IPS-15b (cell line): ENCODE results near the gene PTRHD1.

ENCODE experiments used
- H3K27me3 ChIP-seq: one replicate; pipeline ENCODE4 v1.6.1; 2013; ENCODE audit warnings: low read length; ENCODE audit not compliant: control insufficient read depth, insufficient read depth
- H3K36me3 ChIP-seq: one replicate; pipeline ENCODE4 v1.6.1; 2013; ENCODE audit warnings: low read length; ENCODE audit not compliant: control insufficient read depth, insufficient read depth
- H3K4me1 ChIP-seq: one replicate; pipeline ENCODE4 v1.6.1; 2013; ENCODE audit warnings: mild to moderate bottlenecking, low read length; ENCODE audit not compliant: control insufficient read depth, insufficient read depth
- H3K4me3 ChIP-seq: one replicate; pipeline ENCODE4 v1.5.1; 2013; ENCODE audit warnings: low read depth, low read length
- H3K9ac ChIP-seq: one replicate; pipeline ENCODE4 v1.6.1; 2013; ENCODE audit warnings: low read depth, mild to moderate bottlenecking, low read length
- H3K9me3 ChIP-seq: one replicate; pipeline ENCODE4 v1.6.1; 2013; ENCODE audit warnings: mild to moderate bottlenecking, low read length; ENCODE audit not compliant: control insufficient read depth, insufficient read depth

Gene PTRHD1

GRCh38 chr2:24763843-24764242, 29.3 kb downstream of the PTRHD1 start:
- Histone ChIP-seq H3K9me3 (no peaks in the 10 kb centered on the region), H3K27me3 (no peaks in the 10 kb centered on the region), H3K9ac (no peak overlapping the region), H3K4me3 (no peak overlapping the region), H3K4me1 (no peaks in the 10 kb centered on the region), H3K36me3 (no peaks in the 10 kb centered on the region)

- Histone ChIP-seq H3K4me1 (no peaks in the 10 kb centered on the region), H3K9ac (no peak overlapping the region), H3K36me3 (no peaks in the 10 kb centered on the region), H3K4me3 (no peak overlapping the region), H3K27me3 (no peaks in the 10 kb centered on the region), H3K9me3 (no peaks in the 10 kb centered on the region)
These were observed 30.7 kb downstream of the PTRHD1 start for GRCh38 chr2:24762518-24762917.

GRCh38 chr2:24761866-24762265, 31.3 kb downstream of the PTRHD1 start:
- Histone ChIP-seq H3K4me1 (no peaks in the 10 kb centered on the region), H3K4me3 (no peak overlapping the region), H3K9ac (no peak overlapping the region), H3K36me3 (no peaks in the 10 kb centered on the region), H3K27me3 (no peaks in the 10 kb centered on the region), H3K9me3 (no peaks in the 10 kb centered on the region)

GRCh38 chr2:24756789-24757188, 36.4 kb downstream of the PTRHD1 start:
- Histone ChIP-seq H3K4me3 (no peak overlapping the region), H3K9me3 (no peaks in the 10 kb centered on the region), H3K36me3 (no peaks in the 10 kb centered on the region), H3K4me1 (peaks cover 13% of the 10 kb centered on the region), H3K9ac (no peak overlapping the region), H3K27me3 (no peaks in the 10 kb centered on the region)

GRCh38 chr2:24754985-24755705, 38.0 kb downstream of the PTRHD1 start:
- H3K9me3 ChIP-seq, result no peaks in the 10 kb centered on the region
- no peaks in the 10 kb centered on the region for H3K27me3 ChIP-seq
- peaks cover 13% of the 10 kb centered on the region for H3K4me1 ChIP-seq
- no peak overlapping the region for H3K9ac ChIP-seq
- no peak overlapping the region for H3K4me3 ChIP-seq
- no peaks in the 10 kb centered on the region for H3K36me3 ChIP-seq

GRCh38 chr2:24749069-24749691, 44.0 kb downstream of the PTRHD1 start:
- no peaks in the 10 kb centered on the region for H3K27me3 ChIP-seq
- H3K4me3 ChIP-seq, result no peak overlapping the region
- H3K9me3 ChIP-seq, result no peaks in the 10 kb centered on the region
- H3K36me3 ChIP-seq, result no peaks in the 10 kb centered on the region
- H3K9ac ChIP-seq, result no peak overlapping the region
- no peaks in the 10 kb centered on the region for H3K4me1 ChIP-seq

- Histone ChIP-seq H3K4me3 (no peak overlapping the region), H3K36me3 (no peaks in the 10 kb centered on the region), H3K9me3 (no peaks in the 10 kb centered on the region), H3K27me3 (no peaks in the 10 kb centered on the region), H3K4me1 (no peaks in the 10 kb centered on the region), H3K9ac (no peak overlapping the region)
These were observed 45.9 kb downstream of the PTRHD1 start for GRCh38 chr2:24747299-24747698.

GRCh38 chr2:24745825-24746224, 47.4 kb downstream of the PTRHD1 start:
- Histone ChIP-seq H3K27me3 (no peaks in the 10 kb centered on the region), H3K4me3 (no peak overlapping the region), H3K9ac (no peak overlapping the region), H3K36me3 (no peaks in the 10 kb centered on the region), H3K9me3 (no peaks in the 10 kb centered on the region), H3K4me1 (no peaks in the 10 kb centered on the region)

GRCh38 chr2:24744356-24744755, 48.8 kb downstream of the PTRHD1 start:
- no peaks in the 10 kb centered on the region for H3K36me3 ChIP-seq
- H3K4me1 ChIP-seq, result no peaks in the 10 kb centered on the region
- no peak overlapping the region for H3K9ac ChIP-seq
- no peaks in the 10 kb centered on the region for H3K27me3 ChIP-seq
- no peaks in the 10 kb centered on the region for H3K9me3 ChIP-seq
- H3K4me3 ChIP-seq, result no peak overlapping the region

GRCh38 chr2:24743924-24744323, 49.3 kb downstream of the PTRHD1 start:
- Histone ChIP-seq H3K27me3 (no peaks in the 10 kb centered on the region), H3K36me3 (no peaks in the 10 kb centered on the region), H3K4me1 (no peaks in the 10 kb centered on the region), H3K4me3 (no peak overlapping the region), H3K9me3 (no peaks in the 10 kb centered on the region), H3K9ac (no peak overlapping the region)

GRCh38 chr2:24742730-24743129, 50.5 kb downstream of the PTRHD1 start:
- no peaks in the 10 kb centered on the region for H3K4me1 ChIP-seq
- no peak overlapping the region for H3K4me3 ChIP-seq
- no peak overlapping the region for H3K9ac ChIP-seq
- no peaks in the 10 kb centered on the region for H3K27me3 ChIP-seq
- no peaks in the 10 kb centered on the region for H3K36me3 ChIP-seq
- H3K9me3 ChIP-seq, result no peaks in the 10 kb centered on the region

GRCh38 chr2:24740142-24740541, 53.0 kb downstream of the PTRHD1 start:
- Histone ChIP-seq H3K4me3 (no peak overlapping the region), H3K27me3 (no peaks in the 10 kb centered on the region), H3K9me3 (no peaks in the 10 kb centered on the region), H3K9ac (no peak overlapping the region), H3K4me1 (no peaks in the 10 kb centered on the region), H3K36me3 (no peaks in the 10 kb centered on the region)
